Measurements from ENCODE around the gene OR10A4. TPM values are rescaled to one million over a fixed set of nuclear protein-coding genes. Genes with fewer than 3 reads are reported as not detected.

OR10A4 gene
- total RNA-seq, 4 donors from 2014 or later, result not detected

DNA sequence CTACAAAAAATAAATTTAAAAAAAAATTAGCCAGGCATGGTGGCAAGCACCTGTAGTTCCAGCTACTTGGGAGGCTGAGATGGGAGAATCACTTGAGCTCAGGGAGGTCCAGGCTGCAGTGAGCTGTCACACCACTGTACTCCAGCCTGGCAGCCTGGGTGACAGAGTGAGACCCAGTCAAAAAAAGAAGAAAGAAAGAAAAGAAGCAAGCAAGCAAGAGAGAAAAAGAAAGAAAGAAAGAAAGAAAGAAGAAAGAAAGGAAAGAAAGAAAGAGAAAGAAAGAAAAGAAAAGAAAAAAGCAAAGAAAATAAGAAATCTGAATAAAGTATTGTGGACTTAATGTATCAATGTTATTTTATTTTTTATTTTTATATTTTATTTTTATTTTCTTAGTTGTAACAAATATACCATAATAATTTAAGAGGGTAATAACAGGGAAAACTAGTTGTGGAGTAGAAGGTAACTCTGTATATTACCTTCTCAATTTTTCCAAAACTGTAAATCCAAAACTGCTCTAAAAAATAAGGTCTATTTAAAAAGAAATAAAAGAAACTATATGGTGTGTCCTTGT, 48.7 kb downstream of the OR10A4 start:
- TF ChIP-seq, protein P1, sequence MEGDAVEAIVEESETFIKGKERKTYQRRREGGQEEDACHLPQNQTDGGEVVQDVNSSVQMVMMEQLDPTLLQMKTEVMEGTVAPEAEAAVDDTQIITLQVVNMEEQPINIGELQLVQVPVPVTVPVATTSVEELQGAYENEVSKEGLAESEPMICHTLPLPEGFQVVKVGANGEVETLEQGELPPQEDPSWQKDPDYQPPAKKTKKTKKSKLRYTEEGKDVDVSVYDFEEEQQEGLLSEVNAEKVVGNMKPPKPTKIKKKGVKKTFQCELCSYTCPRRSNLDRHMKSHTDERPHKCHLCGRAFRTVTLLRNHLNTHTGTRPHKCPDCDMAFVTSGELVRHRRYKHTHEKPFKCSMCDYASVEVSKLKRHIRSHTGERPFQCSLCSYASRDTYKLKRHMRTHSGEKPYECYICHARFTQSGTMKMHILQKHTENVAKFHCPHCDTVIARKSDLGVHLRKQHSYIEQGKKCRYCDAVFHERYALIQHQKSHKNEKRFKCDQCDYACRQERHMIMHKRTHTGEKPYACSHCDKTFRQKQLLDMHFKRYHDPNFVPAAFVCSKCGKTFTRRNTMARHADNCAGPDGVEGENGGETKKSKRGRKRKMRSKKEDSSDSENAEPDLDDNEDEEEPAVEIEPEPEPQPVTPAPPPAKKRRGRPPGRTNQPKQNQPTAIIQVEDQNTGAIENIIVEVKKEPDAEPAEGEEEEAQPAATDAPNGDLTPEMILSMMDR (IDR thresholded peaks at IDR 0.05; ENCODE audit: low read depth), result no peak

DNA sequence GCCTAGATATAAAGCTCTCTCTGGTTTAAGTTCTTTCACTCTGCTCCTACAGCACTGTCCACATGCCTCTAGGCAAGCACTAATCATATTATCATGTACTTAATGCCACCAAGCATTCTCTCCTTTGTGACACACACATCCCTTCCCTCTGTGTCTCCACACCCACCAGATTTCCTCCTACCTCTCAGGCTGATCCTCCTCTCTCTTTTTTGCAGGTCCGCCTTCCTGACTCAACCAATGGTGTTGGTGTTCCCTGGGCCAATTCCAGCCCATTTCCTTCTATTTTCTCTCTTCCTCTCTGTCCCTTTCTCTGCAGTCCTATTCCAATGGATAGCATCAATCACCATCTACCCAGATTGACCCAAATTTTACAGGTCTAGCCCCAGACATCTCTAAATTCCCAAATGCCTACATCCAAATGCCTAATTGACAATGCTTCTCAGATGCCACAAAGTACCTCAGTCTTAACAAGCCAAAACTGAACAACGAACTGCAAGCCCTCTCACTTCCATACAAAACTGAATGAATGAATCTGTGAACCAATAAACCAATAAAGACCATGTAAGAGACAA, 49.3 kb downstream of the OR10A4 start:
- TF ChIP-seq, protein P1 (IDR thresholded peaks at IDR 0.05; ENCODE audit: low read depth), result no peak

GRCh38 chr11:6926208-6927029, 50.0 kb downstream of the OR10A4 start, which contains the start of gene ZNF215:
TSS of gene ZNF215 (plus strand) at chr11:6926426. CDS start at chr11:6932273, 5,847 bp downstream.
- TF ChIP-seq, protein P1 (IDR thresholded peaks at IDR 0.05; ENCODE audit: low read depth), result no peak

- TF ChIP-seq, protein P1 (IDR thresholded peaks at IDR 0.05; ENCODE audit: low read depth), result no peak
Measured at GRCh38 chr11:6927030-6927617, 50.7 kb downstream of the OR10A4 start.

Other genes with a start within 250 kb of the OR10A4 start
- 10 to 100 TPM in 3 of 4 donors, 1 to 10 TPM in 1; 7.0 to 23.7 (median 10.7) TPM for gene DCHS1, start 220.8 kb upstream of the OR10A4 start, total RNA-seq
- 10 to 100 TPM; 12.8 to 22.0 (median 15.0) TPM for gene MRPL17, start 193.3 kb upstream of the OR10A4 start, total RNA-seq
- gene OR2AG2, start 104.6 kb upstream of the OR10A4 start, total RNA-seq, result under 1 TPM in 2 of 4 donors, not detected in 2; 0.17 to 0.33 TPM
- gene OR2AG1, start 93.6 kb upstream of the OR10A4 start, total RNA-seq, result not detected
- gene OR6A2, start 76.9 kb upstream of the OR10A4 start, total RNA-seq, result under 1 TPM in 3 of 4 donors, not detected in 1; 0.22 to 0.34 (median 0.33) TPM
- gene OR10A5, start 30.9 kb upstream of the OR10A4 start, total RNA-seq, result not detected
- gene OR10A2, start 13.6 kb upstream of the OR10A4 start, total RNA-seq, result not detected
- gene OR2D2, start 15.9 kb downstream of the OR10A4 start, total RNA-seq, result not detected
- not detected for gene OR2D3, start 44.4 kb downstream of the OR10A4 start, total RNA-seq
- 1 to 10 TPM in 1 of 4 donors, under 1 TPM in 2, not detected in 1; 0.65 to 1.7 (median 0.66) TPM for gene ZNF215, start 49.8 kb downstream of the OR10A4 start, total RNA-seq
- 1 to 10 TPM in 3 of 4 donors, under 1 TPM in 1; 0.57 to 2.0 (median 1.3) TPM for gene ZNF214, start 143.7 kb downstream of the OR10A4 start, total RNA-seq
- under 1 TPM in 1 of 4 donors, not detected in 3; 0.19 TPM for gene NLRP14, start 143.9 kb downstream of the OR10A4 start, total RNA-seq
- gene RBMXL2, start 212.4 kb downstream of the OR10A4 start, total RNA-seq, result not detected

Data from subcutaneous adipose tissue (tissue), 4 donors.